Stimulated activated CD8-positive, alpha-beta memory T cell treated with anti-CD3 and anti-CD28 coated beads, Interleukin-15, amount 100 ng/mL, for 1 hour (primary cell): ENCODE results near the gene DCTN2.

Experiments
- DNase-seq: peaks from one replicate; pipeline ENCODE4 v3.0.0-alpha.2; 2020; ENCODE audit warnings: low read depth

The DCTN2 gene

GRCh38 chr12:57488402-57489156, 58.4 kb downstream of the DCTN2 start:
- DNase-seq, result no peak

DNA sequence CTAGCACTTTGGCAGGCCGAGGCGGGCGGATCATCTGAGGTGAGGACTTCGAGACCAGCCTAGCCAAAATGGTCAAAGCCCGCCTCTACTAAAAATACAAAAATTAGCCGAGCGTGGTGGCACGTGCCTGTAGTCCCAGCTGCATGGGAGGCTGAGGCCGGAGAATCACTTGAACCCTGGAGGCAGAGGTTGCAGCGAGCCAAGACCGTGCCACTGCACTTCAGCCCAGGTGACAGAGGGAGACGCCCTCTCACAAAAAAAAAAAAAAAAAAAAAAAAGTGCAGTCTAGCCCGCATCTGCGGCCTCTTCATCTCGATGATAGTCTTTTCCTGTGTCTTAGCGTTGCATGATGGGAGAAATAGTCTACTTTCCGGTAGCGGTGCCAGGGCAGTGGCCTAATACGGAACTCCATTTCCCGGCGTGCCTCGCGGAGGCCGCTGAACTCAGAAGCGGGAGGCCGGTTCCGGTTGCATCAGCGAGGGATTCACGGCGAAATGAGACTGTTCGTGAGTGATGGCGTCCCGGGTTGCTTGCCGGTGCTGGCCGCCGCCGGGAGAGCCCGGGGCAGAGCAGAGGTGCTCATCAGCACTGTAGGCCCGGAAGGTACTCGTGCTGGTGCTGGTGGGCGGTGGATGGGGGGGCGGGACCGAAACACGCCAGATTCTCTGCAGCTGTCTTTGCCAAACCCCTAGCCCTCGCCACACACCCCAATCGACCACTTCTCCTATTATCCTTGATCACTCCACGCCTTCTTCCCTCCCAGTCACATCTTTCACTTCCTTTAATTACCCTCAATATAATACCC, 59.2 kb downstream of the DCTN2 start, which contains the start of gene MARS1:
Gene MARS1 (plus strand): TSS at position 472 of the 805 bp plus-strand sequence. CDS start 23 bp downstream, at position 495.
- DNase-seq, result peak; percentile 83

DNA sequence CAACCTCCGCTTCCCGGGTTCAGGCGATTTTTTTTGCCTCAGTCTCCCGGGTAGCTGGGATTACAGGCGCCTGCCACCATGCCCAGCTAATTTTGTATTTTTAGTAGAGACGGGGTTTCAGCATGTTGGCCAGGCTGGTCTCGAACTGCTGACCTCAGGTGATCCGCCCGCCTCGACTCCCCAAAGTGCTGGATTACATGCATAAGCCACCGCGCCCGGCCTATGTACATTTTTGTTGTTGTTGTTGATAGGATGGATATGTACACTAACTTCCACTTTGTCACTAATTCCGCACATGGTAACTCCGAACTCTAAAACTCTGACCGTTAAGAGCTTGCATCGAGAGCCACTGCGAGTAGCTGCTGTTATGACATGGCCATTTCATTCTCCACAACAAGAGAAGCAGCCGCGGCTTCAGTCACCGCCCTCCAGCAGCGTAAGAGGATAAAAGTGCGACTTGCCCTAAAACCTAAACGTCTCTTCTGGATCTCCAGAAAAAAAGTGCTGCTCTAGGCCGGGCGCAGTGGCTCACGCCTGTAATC, 59.9 kb downstream of the DCTN2 start:
- no peak for DNase-seq

DNA sequence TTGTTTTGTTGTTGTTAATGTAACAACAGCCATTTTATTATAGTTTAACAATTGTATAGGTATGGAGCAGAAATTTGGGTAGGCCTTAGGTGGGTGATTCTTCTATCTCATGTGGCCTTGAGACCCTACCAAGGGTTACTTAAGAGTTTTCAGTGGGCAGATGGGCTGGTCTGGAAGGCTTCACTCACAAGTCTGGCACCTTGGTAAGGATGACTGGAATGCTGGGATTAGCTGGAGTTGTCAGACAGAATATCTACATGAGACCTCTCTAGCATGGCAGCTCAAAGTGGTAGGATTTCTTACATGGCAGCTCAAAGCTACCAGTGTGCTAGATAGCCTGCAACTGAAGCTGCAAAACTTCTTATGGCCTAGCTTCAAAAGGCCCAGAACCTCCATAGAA, 61.3 kb downstream of the DCTN2 start:
- no peak for DNase-seq

DNA sequence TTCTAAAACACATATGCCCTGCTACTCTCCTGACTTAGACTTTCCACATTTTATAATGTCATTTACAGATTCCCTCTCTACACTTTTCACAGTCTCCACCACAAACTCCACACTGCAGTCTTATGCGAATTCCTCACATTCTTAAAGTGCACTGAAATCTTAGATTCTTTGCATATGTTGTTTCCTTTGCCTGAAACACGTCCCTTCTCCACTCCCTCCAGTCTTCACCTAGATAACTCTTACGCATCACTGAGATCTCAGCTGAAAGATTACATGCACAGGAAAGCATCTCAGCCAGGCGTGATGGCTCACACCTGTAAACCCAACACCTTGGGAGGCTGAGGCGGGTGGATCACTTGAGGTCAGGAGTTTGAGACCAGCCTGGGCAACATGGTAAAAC, 63.5 kb downstream of the DCTN2 start:
- no peak for DNase-seq

DNA sequence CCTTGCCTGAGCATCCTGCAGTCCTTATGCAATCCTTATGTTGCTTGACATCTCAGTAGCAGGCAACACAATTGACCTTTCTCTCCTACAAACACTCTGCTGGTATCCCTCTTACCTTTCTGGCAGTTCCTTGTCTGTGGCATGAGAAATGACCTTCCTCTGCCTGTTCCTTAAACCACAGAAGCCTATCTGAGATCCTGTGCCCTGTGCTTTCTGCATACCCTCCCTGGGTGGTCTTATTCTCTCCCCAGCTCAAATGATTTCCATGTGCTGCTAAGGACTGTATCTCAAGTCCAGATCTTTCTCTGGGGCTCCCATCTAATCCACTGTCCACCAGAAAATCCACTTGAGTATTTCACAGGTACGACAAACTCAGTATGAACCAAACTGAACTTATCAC, 65.3 kb downstream of the DCTN2 start:
- no peak for DNase-seq
